Gastrocnemius medialis (tissue), 4 donors: ENCODE results near the gene TRIM16.
"Not testable (repeated sequence)": the region's sequence is repeated elsewhere in the genome, so short reads cannot be mapped to it uniquely, and the experiment has no call there.

Experiments
- CTCF ChIP-seq, 5 experiments: fragments of 450-650 bp in 3 of 5; fragments of 200-600 bp in 2 of 5; sonication (generic) in 2 of 5; IDR thresholded peaks in 4 of 5; conservative IDR thresholded peaks in 1 of 5; 1 replicate in 4 of 5; 2 replicates in 1 of 5; pipeline ENCODE4 v1.5.1; 2016 to 2019; ENCODE audit warnings: antibody characterized with exemption in 5 of 5, mild to moderate bottlenecking in 3 of 5, moderate library complexity in 3 of 5
- POLR2A ChIP-seq, 2 donors: fragments of 450-650 bp; IDR thresholded peaks; one replicate each; pipeline ENCODE4 v1.6.1; 2017; ENCODE audit warnings: antibody characterized with exemption in 2 of 2, mild to moderate bottlenecking in 2 of 2, moderate library complexity in 2 of 2

- not testable (repeated sequence) for TF ChIP-seq CTCF (IDR thresholded peaks at IDR 0.05 in 4 of 5, conservative IDR thresholded peaks at IDR 0.05 in 1 of 5); POLR2A (IDR thresholded peaks at IDR 0.05)
These were observed 46.4 kb upstream of the TRIM16 start for GRCh38 chr17:15730535-15730934.
